ENCODE measurements around the gene CEP170B.
"Not testable (repeated sequence)": the region's sequence is repeated elsewhere in the genome, so short reads cannot be mapped to it uniquely, and the experiment has no call there.

CEP170B gene

DNA sequence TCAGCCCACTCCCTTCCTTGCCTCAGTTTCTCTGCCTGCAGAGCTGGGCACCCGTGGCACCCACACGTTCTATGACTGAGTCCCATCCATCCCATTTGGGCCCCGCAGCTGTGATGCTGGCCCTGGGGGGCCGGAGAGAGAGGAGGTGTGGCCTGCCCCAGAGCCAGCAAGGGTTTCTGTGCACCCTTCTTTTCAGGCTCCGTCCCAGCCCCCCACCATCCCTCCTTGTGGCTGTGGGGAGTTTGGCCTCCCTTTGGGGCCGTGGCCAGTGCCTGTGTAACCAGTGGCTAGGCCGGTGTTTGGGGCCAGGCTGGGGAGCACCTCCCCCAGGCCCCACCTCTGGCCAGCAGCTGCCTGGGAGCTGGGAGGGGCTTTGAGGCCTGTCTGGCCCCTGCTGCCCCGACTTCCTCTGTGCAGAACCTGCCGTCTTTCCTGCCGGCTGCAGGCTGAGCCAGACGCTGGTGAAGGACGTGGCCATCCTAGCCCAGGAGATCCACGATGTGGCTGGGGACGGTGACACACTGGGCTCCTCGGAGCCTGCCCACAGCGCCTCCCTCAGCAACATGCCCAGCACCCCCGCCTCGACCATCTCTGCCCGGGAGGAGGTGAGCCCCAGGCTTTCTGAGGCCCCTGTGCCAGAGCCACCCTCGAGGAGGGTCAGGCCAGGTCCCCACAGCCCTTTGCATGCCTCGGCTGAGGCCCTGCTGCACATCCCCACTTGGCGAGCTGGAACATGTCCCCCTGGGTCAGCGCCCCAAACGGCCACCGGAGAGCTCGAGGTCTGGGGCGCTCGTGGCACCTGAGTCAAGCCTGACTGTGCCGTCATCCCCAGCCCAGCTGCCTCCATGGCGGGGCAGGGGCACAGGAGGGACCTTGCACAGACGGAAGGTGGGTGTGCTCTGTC is 27.7 kb downstream of the CEP170B start:
- DNase-seq, result no peak

DNA sequence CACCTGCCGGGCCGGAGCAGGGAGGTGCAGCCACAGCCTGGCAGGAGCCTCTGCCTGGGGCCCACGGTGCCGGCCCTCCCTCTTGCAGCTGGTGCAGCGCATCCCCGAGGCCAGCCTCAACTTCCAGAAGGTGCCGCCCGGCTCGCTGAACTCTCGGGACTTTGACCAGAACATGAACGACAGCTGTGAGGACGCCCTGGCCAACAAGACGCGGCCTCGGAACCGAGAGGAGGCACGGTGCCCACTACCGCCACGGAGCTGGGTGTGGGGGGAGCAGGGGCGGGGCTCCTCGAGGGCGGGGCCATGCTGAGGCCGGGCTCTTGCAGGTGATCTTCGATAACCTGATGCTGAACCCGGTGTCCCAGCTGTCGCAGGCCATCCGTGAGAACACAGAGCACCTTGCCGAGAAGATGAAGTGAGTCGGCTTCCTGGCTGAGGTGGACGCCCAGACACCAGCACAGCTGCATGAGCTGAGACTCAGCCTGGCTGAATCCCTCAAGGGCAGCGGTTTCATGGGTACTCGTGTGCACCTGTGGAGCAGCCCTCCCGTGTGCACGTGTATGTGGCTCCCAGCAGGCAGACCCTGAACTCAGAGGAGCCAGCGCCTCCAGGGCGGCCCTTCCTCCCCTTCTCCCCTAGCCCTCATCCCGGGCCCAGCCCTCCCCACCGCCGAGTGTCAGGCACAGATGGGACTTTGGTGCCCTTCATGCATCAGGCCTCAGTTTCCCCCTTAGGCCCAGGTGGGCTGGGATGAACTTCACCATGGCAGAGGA is 28.6 kb downstream of the CEP170B start:
- DNase-seq, result no peak

DNA sequence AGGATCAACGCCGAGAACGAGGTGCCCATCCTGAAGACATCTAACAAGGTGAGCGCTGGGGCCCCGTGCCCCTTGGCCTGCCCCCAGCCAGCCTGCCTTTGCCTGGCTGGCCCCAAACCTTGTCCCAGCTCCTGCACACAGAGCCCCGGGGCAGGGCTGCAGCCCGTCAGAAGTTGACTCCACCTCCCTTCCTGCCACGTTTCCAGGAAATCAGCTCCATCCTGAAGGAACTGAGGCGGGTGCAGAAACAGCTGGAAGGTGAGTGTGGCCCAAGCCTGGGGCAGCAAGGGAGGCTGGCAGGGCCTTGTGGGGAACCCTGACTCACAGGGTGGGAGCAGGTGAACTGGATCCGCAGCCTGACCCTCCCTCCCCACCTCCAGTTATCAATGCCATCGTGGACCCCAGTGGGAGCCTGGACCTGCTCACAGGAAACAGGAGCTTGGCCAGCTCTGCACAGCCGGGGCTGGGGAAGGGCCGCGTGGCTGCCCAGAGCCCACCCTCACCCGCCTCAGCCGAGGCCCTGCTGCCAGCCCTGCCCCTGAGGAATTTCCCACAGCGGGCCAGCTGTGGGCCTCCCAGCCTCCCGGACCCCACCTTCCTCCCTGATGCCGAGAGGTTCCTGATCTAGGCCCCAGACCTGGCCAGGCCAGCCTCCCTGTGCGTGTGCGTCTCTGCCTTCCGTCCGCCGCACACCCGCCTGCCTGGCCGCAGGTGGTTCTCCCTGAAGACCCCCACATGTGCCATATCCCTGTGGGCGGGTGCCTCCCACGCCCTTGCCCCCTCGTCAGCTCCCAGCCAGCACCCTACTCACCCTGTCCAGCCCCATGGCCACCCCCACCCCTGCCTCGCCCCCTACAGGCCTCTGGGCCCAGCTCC is 29.5 kb downstream of the CEP170B start:
- DNase-seq, result no peak

DNA sequence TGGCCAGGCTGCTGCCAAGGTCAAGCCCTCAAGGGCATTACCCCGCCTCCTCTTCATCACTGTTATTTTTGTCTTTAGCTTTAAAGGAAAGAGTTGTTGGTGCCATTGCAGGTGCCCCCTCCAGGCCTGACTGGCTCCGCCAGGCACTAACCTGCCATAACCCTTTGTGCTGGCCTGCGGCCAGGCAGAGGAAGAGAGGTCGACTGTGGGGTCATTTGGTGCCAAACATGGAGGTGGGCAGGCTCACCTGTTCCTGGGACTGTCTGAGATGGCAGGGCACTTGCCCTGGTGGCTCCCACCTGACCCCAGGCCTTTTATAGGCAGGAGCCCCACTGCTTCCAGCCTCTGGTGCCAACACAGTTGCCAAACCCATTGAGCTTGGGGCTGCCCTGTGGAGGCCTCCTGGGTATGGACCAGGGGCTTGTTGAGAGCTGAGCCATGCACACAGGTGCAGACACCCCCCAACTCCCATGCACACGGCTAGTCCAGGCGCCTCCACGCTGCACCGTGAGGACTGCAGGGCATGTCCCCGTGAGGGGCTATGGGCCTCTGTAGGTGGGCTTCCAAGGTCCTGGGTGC is 30.2 kb downstream of the CEP170B start:
- no peak for DNase-seq

DNA sequence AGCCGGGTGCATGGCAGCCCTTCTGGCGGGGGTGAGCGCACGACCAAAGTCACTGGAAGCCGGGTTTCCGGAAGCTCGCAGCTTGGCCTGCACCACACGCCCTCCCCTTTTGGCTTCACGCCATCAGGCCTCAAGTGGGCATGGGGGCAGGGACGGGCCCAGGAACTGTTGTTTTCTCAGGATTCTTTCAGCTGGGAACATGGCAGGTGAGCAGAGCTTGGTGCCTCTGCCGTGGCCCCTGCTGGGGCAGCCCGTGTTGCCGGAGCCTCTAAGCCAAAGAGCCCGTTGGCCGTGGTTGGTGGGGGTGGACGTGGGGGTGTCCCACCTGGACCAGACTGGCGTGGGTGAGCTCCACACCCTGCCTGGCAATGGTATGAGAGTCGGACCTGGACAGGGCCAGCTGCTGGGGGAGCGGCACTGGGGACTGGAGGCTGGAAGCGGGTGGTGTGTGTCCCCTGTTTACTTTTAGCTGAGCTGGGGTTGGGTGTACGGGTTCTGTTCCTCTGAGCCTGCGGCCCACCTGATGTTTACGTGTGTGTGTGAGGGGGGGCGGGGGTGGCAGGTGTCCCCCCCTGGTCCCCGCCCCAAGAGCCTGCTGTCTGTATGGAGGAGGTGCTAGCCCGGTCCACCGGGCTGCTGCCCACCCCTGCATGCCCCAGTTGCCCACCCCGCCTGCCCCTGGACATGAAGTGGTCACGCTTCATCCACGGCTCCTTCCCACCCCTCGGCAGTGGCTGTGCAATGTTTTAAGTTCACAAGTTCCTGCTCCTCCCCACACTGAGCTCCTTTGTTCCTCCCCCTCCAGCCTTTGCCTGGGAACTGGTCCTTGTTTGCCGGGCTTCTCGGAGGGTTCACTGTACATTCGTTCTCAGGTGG is 31.0 kb downstream of the CEP170B start:
- DNase-seq, result no peak

DNA sequence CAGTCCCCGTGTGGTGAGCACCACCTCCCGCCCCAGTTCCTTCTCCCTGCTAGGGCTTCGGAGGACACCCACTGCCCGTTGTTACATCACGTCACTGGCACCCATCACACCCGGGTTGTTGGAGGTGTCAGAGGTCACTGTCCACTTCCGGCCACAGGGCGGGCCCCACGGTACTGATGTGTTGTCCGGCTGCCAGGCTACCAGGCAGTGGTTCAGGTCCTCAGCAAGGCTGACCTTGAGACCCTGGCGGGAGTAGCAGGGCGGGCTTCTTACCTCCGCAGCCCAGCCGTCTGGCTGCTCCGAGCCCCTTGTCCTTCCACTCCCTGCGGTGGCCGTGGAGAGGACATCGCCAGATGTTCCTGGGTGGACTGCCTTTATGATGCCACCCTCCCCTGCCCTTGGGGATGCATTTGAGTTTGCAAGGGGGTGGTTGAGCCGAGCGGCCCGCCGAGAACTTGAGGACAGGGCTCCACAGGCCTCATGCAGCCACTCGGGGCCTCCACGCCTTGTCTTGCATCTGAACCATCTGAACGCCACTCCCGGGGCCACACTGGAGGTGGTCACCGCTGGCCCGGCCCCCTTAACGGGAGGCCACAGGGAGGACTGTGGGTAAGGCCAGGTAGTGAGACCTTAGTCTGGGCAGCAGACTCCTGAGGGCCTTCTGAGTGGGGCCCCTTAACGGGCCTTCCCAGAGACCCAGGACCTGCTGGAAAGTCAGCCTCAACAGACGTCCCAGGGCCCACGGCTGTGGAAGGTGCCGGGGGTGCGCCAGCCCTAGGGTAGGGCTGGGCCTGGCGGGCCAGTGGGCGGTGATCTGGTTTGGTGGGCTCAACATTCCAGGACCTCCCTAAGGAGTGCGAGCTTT is 32.5 kb downstream of the CEP170B start:
- DNase-seq, result no peak

DNA sequence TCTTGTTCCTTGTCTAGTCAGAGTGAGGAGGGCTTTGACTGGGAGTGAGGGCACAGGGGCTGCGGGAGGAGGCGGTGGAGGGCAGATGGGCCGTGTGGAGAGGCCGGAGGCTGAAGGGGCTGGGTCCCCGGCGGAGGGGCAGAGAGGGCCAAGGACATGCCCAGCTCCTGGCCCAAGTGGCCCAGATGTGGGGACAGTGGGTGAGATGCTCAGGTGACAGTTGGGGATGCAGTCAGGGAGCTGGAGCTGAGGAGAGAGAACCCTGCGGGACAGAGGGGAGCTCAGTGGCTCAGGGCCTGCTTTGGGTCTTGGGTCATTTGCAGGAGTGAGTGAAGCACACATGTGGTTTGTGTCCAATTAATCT is 33.1 kb downstream of the CEP170B start:
- no peak for DNase-seq

DNA sequence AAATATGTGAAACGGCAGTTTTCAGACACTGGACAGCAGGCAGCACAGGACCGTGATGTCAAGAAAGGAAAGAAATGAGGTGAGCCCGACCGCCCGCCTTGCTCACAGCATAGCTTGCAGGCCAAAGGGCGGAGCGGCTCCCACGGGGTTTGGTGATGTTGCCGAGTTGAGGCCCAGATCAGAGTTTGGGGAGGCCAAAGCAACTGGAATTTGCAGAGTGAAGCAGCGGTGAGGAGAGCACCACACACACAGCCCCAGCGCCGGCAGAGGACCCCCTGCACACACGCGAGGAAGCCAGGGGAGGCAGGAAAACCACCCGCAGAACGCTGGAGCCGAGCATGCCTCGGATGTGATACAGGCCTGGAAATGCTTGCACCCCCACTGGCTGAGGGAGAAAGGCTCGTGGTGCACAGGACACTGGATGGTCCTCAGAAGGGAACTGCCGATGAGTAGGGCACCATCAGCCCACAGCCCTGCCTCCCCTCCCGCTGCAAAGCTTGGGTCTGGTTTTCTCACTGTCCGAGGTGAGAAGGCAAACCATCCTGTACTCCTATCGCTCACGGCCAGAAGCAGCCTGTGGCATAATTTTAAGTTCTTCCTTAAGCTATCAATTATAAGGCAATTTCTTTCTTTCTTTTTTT is 33.9 kb downstream of the CEP170B start:
- DNase-seq, result no peak

DNA sequence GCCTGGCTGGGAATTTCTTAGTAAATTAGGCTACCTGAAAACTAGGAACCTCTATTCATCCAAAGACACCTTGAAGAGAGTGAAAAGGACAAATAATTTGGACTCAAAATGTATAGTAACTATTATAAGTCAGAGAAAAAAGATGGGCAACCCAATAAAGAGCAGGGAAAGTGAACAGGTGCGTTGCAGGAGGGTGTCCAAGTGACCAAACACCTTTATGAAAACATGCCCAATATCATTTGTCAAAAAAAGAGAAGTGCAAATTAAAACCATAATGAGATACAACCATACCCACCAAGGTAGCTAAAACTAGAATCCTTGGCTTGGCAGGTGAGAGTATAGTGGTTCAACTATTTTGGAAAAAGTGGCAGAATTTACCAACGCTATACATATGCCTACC is 34.7 kb downstream of the CEP170B start:
- no peak for DNase-seq

DNA sequence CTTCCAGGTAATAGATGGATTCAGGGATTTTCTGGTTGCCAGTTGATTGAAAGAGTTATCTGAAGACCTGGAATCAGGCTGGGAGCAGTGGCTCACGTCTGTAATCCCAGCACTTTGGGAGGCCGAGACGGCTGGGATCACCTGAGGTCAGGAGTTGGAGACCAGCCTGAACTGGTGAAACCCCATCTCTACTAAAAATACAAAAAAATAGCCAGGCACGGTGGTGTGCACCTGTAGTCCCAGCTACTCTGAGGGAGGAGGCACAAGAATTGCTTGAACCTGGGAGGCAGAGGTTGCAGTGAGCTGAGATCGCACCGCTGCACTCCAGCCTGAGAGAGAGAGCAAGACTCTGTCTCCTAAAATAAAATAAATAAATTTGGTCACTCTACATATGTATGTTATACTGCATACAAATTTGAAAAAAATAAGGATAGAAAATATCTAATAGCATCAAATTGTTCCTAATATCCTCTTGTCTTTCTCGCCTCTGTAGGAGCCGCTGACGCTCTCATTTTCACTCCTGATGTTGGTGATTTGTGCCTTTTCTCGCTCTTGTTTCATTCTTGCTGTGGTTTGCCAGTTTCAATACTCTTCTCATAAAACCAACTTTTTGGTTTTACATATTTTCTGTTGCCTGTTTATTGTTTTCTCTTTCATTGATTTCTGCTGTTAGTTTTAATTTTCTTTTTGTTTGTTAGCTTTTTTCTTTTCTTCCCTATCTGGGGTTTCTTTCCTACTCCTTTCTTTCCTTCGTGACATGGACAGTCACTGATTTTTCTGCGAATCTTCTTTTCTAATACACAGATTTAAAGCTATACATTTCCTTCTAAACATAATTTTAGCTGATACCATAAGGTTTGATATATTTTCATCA is 35.8 kb downstream of the CEP170B start:
- no peak for DNase-seq

DNA sequence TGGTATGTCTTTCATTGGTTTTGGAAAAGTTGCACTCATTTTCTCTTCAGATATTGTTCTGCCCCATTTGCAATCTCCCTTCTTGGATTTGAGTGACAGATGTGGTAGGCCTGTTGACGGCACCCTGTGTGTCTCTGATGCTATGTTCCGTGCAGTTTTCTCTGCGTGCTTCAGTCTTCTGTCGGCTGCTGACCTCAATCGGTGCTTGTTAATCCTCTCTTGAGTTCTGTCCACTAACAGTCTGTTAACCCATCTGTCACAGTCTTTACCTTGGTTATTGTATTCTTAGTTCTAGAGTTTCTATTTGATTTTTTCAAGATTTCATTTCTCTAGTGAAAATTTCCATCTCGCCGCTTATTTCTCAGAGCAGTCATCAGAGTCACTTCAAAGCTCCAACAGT is 38.9 kb downstream of the CEP170B start:
- DNase-seq, result peak in 1 of 14 donors; percentile 73

DNA sequence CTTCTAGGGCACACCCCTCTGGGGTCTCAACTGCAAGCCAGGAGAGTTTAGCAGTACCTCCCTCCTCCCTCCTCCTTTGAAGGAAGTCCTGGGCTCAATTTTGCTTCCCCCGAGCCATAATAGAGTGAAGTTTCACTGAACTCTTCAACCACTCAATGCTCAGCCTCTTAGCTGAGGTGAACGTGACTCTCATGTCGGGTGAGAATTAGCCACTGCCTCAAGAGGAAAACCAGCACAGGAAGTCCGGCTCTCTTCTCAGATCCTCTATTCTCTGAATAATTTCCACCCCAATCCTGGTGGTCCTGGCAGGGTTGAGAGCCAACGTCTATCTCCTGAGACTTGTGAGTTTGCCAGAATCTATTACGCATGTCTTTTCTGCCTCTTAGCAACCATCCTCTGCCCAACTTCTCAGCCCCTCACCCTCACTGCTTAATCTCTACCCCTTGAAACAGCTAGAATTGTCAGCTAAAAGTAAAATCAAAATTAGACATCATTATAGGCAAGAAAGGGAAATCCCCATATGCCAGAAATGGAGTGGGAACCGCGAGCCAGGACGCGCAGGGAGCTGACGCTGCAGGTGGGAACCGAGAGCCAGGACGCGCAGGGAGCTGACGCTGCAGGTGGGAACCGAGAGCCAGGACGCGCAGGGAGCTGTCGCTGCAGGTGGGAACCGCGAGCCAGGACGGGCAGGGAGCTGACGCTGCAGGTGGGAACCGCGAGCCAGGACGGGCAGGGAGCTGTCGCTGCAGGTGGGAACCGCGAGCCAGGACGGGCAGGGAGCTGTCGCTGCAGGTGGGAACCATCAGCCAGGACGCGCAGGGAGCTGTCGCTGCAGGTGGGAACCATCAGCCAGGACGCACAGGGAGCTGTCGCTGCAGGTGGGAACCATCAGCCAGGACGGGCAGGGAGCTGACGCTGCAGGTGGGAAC is 39.8 kb downstream of the CEP170B start:
- DNase-seq, result peak in 1 of 14 donors; percentile 65

DNA sequence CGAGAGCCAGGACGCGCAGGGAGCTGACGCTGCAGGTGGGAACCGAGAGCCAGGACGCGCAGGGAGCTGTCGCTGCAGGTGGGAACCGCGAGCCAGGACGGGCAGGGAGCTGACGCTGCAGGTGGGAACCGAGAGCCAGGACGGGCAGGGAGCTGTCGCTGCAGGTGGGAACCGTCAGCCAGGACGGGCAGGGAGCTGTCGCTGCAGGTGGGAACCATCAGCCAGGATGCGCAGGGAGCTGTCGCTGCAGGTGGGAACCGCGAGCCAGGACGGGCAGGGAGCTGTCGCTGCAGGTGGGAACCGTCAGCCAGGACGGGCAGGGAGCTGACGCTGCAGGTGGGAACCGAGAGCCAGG is 40.5 kb downstream of the CEP170B start:
- DNase-seq, result not testable (repeated sequence)

DNA sequence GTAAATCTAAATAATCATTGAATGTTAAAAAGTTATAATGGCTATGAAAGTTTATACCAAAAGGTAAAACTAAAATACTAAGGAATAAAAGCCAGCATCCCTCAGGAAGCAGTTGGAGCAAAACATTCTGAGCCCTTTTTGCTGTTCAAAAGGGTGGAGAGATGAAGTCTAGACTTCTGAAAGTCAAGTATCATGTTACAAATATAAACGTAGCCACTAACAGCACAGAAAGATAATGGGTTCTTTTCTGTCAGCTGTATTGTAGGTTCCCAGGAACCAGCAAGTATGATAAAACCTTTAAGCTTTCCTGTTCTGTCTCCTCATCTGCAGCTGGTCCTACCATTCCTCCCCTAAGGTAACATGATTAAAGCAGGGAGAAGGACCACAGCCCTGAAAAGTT is 43.2 kb downstream of the CEP170B start:
- no peak for DNase-seq

DNA sequence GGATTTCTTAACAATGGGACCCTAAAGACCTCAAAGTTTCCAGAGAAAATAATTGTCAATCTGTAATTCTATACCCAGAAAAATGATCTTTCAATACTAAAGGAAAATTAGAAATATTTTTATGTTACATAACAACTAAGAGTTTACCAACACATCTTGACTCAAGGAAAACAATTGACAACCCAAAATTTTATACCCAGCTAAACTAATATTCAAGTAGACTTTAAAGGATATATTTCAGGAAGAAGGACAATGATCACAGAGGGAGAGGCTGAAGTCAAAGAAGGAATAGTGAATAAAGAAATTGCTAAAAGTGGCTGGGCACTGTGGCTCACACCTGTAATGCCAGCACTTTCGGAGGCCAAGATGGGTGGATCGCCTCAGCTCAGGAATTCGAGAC is 47.0 kb downstream of the CEP170B start:
- no peak for DNase-seq

DNA sequence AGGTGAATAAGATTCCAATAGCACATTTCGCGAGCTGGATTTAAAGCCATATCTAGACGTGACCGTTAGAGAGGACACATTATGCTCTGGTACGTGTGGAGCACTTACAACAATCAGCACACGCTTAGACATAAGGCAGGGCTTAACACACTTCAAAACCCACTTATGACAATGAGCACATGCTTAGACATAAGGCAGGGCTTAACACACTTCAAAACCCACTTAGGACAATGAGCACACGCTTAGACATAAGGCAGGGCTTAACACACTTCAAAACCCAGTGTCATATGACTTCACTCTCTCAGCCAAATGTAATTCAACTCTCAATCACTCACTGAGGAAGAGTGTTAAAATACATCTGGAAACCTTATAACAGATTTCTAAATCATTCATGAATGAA is 48.4 kb downstream of the CEP170B start:
- DNase-seq, result no peak

DNA sequence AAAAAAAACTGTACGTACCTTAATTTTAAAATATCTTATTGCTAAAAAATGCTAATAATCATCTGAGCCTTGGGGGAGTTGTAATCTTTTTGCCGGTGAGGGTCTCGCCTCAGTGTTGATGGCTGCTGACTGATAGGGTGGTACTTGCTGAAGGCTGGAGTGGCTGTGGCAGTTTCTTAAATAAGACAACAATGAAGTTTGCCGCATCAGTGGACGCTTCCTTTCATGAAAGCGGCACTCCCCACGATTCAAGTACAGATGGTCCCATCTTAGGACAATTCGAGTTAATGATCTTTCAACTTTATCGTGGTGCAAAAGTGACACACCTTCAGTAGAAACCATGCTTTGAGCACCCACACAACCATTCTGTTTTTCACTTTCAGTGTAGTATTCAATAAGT is 52.0 kb downstream of the CEP170B start:
- DNase-seq, result no peak

DNA sequence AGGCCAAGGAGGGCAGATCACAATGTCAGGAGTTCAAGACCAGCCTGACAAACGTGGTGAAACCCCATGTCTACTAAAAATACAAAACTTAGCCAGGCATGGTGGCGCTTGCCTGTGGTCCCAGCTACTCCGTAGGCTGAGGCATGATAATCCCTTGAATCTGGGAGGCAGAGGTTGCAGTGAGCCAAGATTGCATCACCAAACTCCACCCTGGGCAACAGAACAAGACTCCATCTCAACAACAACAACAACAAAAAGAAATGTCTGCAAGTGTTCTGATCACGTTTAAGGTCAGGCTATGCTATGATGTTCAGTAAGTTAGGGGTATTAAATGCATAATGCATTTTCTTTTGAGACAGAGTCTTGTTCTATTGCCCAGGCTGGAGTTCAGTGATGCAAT is 52.9 kb downstream of the CEP170B start:
- DNase-seq, result no peak

Measured in C1 segment of cervical spinal cord (tissue), 14 donors.